Stomach smooth muscle (tissue), 2 donors: Measurements from ENCODE around the gene SELENOP.

Source experiments
- H3K27ac ChIP-seq: one replicate; pipeline ENCODE4 v1.7.0; 2013; ENCODE audit warnings: mild to moderate bottlenecking, low read length, inconsistent platforms
- H3K27me3 ChIP-seq, 2 donors: one replicate each; pipeline ENCODE4 v1.7.0; 2013; ENCODE audit warnings: low read length in 2 of 2; ENCODE audit not compliant: insufficient read depth in 2 of 2, control insufficient read depth in 1 of 2
- H3K36me3 ChIP-seq, 2 donors: one replicate each; pipeline ENCODE4 v1.7.0; 2013; ENCODE audit warnings: low read length in 2 of 2; ENCODE audit not compliant: control insufficient read depth in 2 of 2, insufficient read depth in 2 of 2
- H3K4me1 ChIP-seq: one replicate; pipeline ENCODE4 v1.7.0; 2013; ENCODE audit warnings: low read length; ENCODE audit not compliant: control insufficient read depth, insufficient read depth
- H3K4me3 ChIP-seq, 2 donors: one replicate each; pipeline ENCODE4 v1.7.0; 2013; ENCODE audit warnings: low read length in 2 of 2
- H3K9ac ChIP-seq, 2 donors: one replicate each; pipeline ENCODE4 v1.7.0; 2013; ENCODE audit warnings: low read length in 2 of 2, mild to moderate bottlenecking in 1 of 2
- H3K9me3 ChIP-seq, 2 donors: one replicate each; pipeline ENCODE4 v1.7.0; 2013; ENCODE audit warnings: low read length in 2 of 2; ENCODE audit not compliant: control insufficient read depth in 2 of 2
- donor health status: healthy.
- donor health status: Pancreatic carcinoma.

Gene SELENOP

DNA sequence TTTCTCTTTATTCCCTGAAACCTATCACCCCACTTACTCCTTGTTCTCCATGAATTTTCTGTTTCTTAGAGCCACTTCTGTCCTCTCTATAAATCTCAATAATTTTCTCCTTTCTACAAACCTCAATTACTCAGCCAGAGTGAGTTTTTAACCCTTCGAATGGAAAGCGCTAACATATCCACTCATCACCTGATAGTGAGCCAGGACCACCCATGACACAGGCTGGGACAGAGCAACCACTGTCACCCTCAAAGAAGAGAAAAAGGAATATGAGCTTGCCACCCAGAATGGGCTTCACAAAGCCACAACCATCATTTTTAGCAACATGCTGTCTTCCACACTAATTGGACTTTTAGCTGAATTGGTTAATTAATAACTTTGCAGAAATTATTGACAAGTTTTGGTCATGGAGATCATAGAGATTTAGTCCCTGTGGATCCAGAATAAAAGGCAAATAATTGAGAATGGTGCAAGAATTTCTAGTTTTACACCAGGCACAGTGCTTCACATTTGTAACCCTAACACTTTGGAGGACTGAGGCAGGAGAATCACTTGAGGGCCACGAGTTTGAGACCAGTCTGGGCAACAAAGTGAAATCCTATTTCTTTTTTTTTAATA lies 32.1 kb upstream of the SELENOP start:
- Histone ChIP-seq H3K4me1 (peaks cover 11% of the 10 kb centered on the region), H3K27ac (no peak overlapping the region), H3K9me3 (no peaks in the 10 kb centered on the region)

DNA sequence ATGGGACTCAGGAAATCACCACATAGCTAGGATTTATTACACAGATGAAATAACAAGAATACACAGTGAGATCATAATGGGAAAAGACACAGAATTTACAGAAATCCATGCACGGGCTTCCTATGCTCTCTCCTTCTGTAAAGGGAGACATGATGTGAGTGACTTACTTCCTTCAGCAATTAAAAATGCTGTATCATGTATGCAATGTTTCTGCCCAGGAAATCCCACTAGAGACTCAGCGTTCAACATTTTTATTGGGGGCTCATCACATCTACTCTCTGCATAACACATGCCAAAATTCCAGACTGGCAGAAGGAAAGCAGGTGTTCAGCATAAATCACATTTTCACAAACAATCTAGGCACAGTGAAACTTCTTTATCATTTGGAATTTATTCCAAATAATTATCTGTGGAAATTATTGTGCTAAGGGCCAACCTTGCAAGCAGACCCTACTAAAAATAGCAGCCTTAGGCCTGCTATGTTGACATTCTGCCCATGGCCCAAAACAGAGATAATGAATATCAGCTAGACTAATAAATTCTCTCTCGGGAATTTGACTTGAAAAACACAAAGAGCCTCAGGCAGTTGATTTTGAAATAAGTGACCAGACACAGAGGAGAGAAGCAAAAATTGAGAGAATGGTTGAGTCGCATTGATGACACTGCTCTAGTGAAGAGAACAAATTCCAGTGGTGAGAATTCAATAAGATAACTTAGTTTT lies 31.4 kb upstream of the SELENOP start:
- H3K27ac ChIP-seq = no peak overlapping the region
- H3K36me3 ChIP-seq = no peaks in the 10 kb centered on the region
- no peak overlapping the region for H3K9ac ChIP-seq
- no peak overlapping the region for H3K4me3 ChIP-seq
- H3K27me3 ChIP-seq = no peaks in the 10 kb centered on the region
- no peaks in the 10 kb centered on the region for H3K9me3 ChIP-seq
- peaks cover 11% of the 10 kb centered on the region for H3K4me1 ChIP-seq

More for the DNA sequence above, 32.1 kb upstream of the SELENOP start:
- H3K27me3 ChIP-seq = no peaks in the 10 kb centered on the region
- no peaks in the 10 kb centered on the region for H3K36me3 ChIP-seq
- no peak overlapping the region for H3K4me3 ChIP-seq
- H3K9ac ChIP-seq = no peak overlapping the region

DNA sequence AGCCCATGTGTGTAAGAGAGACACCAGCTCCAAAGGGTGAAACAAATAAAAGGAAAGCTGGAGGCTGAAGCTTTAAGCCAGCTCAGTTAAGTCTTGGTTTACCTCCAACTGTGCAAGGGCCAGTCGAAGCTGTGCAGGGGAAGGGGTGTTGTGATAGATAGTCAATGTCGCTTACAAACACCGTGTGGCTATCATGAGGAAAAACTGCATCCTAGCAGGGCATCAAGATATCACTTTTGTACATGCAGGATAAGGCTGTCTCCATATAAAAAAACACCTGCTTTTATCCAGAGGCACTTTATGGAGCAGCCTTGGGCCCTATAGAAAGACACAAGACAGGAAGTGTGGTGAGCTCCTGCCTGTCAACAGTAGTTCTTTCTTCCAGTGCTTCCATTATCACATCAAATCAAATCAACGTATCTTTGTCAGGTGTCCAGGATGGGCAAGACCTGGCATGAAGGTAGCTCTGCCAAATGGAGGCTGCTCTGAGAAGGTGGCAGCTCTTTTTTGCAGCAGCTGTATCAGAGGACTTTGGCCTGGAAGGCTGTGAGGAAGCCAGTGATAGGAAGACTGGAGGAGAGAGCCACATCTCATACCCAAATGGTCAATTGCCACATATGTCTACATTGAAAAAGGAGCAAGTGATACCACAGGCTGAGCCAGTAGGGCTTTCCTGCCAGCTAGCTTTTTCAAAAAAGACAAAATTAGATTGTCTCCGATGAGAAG lies 29.3 kb upstream of the SELENOP start:
- peak overlapping the region; percentile 6 for H3K27ac ChIP-seq
- H3K4me3 ChIP-seq = no peak overlapping the region
- no peak overlapping the region for H3K9ac ChIP-seq

DNA sequence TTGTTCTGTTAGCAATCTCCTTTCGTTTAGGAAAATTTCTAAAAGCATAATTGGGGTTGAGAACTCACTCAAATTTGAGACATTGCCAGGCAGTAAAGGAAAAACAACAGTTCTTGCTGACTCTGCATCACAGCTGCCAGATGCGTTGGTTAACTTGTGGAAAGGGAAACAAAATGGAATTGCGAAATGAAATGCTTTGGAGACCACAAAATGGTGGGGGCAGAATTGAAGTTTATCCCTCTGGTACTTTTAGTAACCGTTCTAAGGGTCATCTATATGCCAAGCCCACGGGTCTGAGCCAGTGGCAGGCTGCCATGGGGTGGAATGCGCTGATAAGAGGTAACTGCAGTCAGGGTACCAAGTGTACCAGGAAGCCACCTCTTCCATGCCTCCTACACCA lies 28.6 kb upstream of the SELENOP start:
- Histone ChIP-seq H3K27ac (peak overlapping the region; percentile 6), H3K36me3 (no peaks in the 10 kb centered on the region), H3K4me1 (peaks cover 11% of the 10 kb centered on the region), H3K9me3 (no peaks in the 10 kb centered on the region), H3K4me3 (peak overlapping the region in 1 of 2 donors; percentile 22), H3K27me3 (no peaks in the 10 kb centered on the region), H3K9ac (no peak overlapping the region)

More for the DNA sequence above, 29.3 kb upstream of the SELENOP start:
- Histone ChIP-seq H3K27me3 (no peaks in the 10 kb centered on the region), H3K4me1 (peaks cover 11% of the 10 kb centered on the region), H3K9me3 (no peaks in the 10 kb centered on the region), H3K36me3 (no peaks in the 10 kb centered on the region)

DNA sequence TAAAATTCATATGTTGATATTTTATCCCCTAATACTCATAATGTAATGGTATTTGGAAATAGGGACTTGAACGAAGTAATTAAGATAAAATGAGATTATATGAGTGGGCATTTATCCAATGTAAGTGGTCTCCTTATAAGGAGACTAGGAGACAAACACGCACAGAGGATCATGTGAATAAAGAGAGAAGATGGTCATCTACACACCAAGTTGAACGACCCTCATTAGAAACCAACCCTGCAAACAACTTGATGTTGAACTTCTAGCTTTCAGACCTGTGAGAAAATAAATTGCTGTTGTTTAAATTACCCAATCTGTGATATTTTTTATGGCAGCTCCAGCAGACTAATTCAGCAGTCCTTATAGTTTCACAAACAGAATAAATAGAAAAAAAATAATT lies 27.5 kb upstream of the SELENOP start:
- H3K27ac ChIP-seq = no peak overlapping the region
- no peaks in the 10 kb centered on the region for H3K27me3 ChIP-seq
- H3K9me3 ChIP-seq = no peaks in the 10 kb centered on the region
- no peak overlapping the region for H3K4me3 ChIP-seq
- no peaks in the 10 kb centered on the region for H3K36me3 ChIP-seq
- no peak overlapping the region for H3K9ac ChIP-seq
- peaks cover 11% of the 10 kb centered on the region for H3K4me1 ChIP-seq

DNA sequence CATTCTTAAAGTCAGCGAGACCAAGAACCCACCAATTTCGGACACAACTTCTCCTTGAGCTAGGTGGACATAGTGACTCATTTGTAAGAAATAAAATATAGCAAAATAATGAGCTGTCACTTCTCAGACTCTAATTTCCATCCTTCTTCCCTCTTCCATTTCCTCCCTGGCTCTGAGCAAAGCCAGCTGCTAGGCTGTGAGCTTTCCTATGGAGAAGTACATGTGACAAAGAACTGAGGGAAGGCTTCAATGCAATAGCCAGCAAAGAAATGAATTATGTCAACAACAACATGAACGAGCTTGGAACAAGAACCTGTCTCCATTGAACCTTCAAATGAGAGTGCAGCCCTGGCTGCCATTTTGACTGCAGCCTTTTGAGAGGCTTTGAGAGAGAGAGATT lies 25.9 kb upstream of the SELENOP start:
- Histone ChIP-seq H3K9me3 (no peaks in the 10 kb centered on the region), H3K9ac (no peak overlapping the region), H3K27ac (no peak overlapping the region), H3K36me3 (no peaks in the 10 kb centered on the region), H3K4me3 (no peak overlapping the region), H3K4me1 (peaks cover 7% of the 10 kb centered on the region), H3K27me3 (no peaks in the 10 kb centered on the region)

DNA sequence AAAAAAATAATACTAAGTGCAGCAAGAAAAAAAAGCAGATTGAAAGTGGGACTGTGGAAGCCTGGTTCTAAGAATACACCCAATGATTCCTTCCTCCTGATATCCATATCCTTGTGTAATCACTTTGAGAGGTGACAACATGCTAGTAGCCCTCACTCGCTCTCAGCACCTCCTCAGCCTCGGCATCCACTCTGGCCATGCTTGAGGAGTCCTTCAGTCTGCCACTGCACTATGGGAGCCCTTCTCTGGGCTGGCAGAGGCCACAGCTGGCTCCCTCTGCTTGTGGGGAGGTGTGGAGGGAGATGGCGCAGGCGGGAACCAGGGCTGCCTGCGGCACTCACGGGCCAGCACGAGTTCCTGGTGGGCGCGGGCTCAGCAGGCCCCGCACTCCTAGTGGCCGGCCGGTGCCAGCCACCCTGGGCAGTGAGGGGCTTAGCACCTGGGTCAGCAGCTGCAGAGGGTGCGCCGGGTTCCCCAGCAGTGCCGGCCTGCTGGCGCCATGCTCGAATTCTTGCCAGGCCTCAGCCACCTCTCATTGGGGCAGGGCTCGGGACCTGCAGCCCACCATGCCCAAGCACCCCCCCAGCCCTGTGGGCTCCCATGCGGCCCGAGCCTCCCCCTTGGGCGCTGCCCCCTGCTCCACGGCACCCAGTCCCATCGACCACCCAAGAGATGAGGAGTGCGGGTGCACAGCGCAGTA lies 24.5 kb upstream of the SELENOP start:
- H3K27me3 ChIP-seq = no peaks in the 10 kb centered on the region
- no peaks in the 10 kb centered on the region for H3K9me3 ChIP-seq
- no peak overlapping the region for H3K27ac ChIP-seq
- peaks cover 7% of the 10 kb centered on the region for H3K4me1 ChIP-seq
- no peak overlapping the region for H3K4me3 ChIP-seq
- no peaks in the 10 kb centered on the region for H3K36me3 ChIP-seq
- H3K9ac ChIP-seq = no peak overlapping the region

DNA sequence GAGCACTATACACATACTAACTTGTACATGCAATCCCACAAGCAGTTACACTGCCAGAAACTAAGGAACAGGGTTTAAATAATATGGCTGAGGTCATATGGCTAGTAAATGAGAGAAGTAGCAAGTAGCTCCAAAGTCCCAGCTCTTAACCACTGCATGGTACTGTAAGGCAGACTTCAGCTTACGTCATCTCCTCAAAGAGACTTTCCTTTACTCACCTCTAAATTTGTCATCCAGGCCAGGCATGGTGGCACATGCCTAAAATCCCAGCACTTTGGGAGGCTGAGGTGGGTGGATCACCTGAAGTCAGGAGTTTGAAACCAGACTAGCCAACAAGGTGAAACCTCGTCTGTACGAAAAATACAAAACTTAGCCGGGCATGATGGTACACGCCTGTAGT lies 20.4 kb upstream of the SELENOP start:
- Histone ChIP-seq H3K27me3 (no peaks in the 10 kb centered on the region), H3K27ac (no peak overlapping the region), H3K4me1 (no peaks in the 10 kb centered on the region), H3K9me3 (no peaks in the 10 kb centered on the region), H3K36me3 (no peaks in the 10 kb centered on the region), H3K4me3 (no peak overlapping the region), H3K9ac (no peak overlapping the region)

DNA sequence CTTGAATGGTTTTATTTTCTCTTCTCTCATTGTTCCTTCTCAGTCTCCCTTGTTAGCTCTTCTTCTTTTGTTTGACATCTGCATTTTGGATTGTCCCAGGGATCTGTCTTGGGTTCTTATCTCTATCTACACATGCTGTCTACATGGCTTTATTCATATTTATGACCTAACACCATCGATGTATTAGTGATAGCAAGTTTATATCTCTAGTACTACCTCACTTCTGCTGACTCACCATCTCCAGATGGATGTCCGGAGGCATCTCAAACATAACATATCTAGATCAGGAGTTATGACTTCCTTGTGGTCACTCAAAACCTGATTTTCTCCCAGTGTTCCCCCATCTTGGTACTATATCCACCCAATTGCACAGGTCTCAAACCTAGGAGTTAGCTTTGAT lies 19.2 kb upstream of the SELENOP start:
- Histone ChIP-seq H3K27me3 (no peaks in the 10 kb centered on the region), H3K4me3 (no peak overlapping the region), H3K9ac (no peak overlapping the region), H3K36me3 (no peaks in the 10 kb centered on the region), H3K9me3 (no peaks in the 10 kb centered on the region), H3K27ac (no peak overlapping the region), H3K4me1 (peaks cover 5% of the 10 kb centered on the region)

DNA sequence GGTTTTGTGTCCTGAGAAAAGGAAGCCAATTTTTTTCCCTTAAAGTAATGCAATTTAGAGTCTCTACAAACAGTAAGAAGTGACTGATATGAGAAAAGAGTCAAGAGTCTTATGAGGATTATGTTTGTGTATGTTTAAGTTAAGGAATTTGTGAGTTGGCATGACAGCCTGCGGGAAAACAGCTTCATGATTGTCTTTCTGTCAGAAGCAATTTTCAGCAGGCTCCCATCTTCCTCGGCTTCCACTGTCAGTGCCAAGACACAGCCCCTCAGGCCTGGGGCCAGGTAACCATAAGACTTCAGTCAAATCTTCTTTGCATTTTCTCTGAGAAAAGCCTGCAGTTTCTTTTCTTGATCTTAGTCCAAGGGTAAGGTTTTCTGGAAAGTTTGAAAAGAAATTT lies 17.0 kb upstream of the SELENOP start:
- no peaks in the 10 kb centered on the region for H3K9me3 ChIP-seq
- no peak overlapping the region for H3K9ac ChIP-seq
- no peak overlapping the region for H3K27ac ChIP-seq
- H3K4me3 ChIP-seq = no peak overlapping the region
- no peaks in the 10 kb centered on the region for H3K27me3 ChIP-seq
- H3K4me1 ChIP-seq = peaks cover 5% of the 10 kb centered on the region
- H3K36me3 ChIP-seq = no peaks in the 10 kb centered on the region
